PC-9 (cell line): ENCODE measurements around the gene FEV.

Experiments used
- CTCF ChIP-seq: fragments of 200-600 bp; sonication (generic); conservative IDR thresholded peaks from 2 replicates; pipeline ENCODE4 v1.6.1; 2017; ENCODE audit warnings: mixed run types, antibody characterized with exemption, mild to moderate bottlenecking, moderate library complexity
- EZH2 ChIP-seq: fragments of 200-600 bp; sonication (generic); IDR thresholded peaks from 2 replicates; pipeline ENCODE4 v1.8.0; 2017; ENCODE audit warnings: antibody characterized with exemption, low read depth

GRCh38 chr2:218996937-218997336 is 12.0 kb upstream of the FEV start:
- TF ChIP-seq CTCF, result no peak
- no peak for TF ChIP-seq EZH2
